ENCODE data around the gene FBXO41.

- TF ChIP-seq ZNF518B (CRISPR knock-in tag; IDR thresholded peaks at IDR 0.05) (no peak), TFAP4 (CRISPR knock-in tag; IDR thresholded peaks at IDR 0.05; ENCODE audit: borderline replicate concordance) (no peak), NR2C2 (CRISPR knock-in tag; IDR thresholded peaks at IDR 0.05) (no peak), NR2C2 (tag; IDR thresholded peaks at IDR 0.05) (no peak), RCOR1 (IDR thresholded peaks at IDR 0.05; ENCODE audit: borderline replicate concordance in 1 of 2, low read depth in 2 of 2, low read length in 2 of 2) (no peak), POLR2A (conservative IDR thresholded peaks at IDR 0.05) (no peak)
Observed at GRCh38 chr2:73334045-73334444, 49.8 kb upstream of the FBXO41 start.
